ENCODE results near the gene FUBP1.

DNA sequence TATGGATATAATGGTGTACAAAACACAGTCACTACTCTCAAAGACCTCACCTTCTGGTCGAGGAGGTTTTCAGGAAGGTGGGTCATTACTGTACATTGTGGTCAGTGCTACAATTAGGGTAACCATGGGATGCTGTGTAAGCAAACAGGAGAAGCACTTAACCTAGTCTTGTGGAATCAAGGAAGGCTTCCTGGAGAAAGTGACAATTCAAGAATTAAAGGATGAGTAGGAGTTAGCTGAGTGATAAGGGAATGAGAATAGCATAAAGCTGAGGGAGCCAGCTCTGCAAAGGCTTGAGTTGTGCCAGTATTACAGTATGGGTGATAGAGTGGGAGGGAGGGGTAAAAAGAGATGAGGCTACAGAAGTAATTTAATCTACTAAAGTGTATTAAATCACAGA, 73.3 kb downstream of the FUBP1 start:
- TF ChIP-seq POLR2A (IDR thresholded peaks at IDR 0.05) = no peak
- TF ChIP-seq CTCF (IDR thresholded peaks at IDR 0.05) = no peak
